WERI-Rb-1 (cell line): ENCODE results near the gene PCDHA11.
A peak's percentile ranks its signal among the peaks of the same experiment; 100 is the strongest.
"Not testable (repeated sequence)": the region's sequence is repeated elsewhere in the genome, so short reads cannot be mapped to it uniquely, and the experiment has no call there.

ENCODE experiments used
- DNase-seq: peaks from one replicate; pipeline ENCODE4 v3.0.0-alpha.2; 2020
- H3K27ac ChIP-seq: fragments of 250-450 bp; sonication (Bioruptor Pico); 2 replicates; pipeline ENCODE4 v1.5.1; 2020; ENCODE audit warnings: mild to moderate bottlenecking, moderate library complexity
- H3K27me3 ChIP-seq: fragments of 250-450 bp; sonication (Bioruptor Pico); 2 replicates; pipeline ENCODE4 v1.5.1; 2021; ENCODE audit warnings: mild to moderate bottlenecking, low read depth, moderate library complexity; ENCODE audit not compliant: insufficient read depth, severe bottlenecking
- H3K36me3 ChIP-seq: fragments of 250-450 bp; sonication (Bioruptor Pico); 2 replicates; pipeline ENCODE4 v1.5.1; 2020; ENCODE audit warnings: mild to moderate bottlenecking, moderate library complexity
- H3K4me3 ChIP-seq: 2 replicates; pipeline ENCODE4 v1.5.1; 2011; ENCODE audit warnings: low read depth, mild to moderate bottlenecking, control low read depth, low read length
- H3K9me3 ChIP-seq: fragments of 250-450 bp; sonication (Bioruptor Pico); 2 replicates; pipeline ENCODE4 v1.5.1; 2021; ENCODE audit warnings: mild to moderate bottlenecking, moderate library complexity; ENCODE audit not compliant: severe bottlenecking
- TF ChIP-seq, protein P1 (sequence below): IDR thresholded peaks from 2 replicates; pipeline ENCODE4 v1.5.1; 2011; ENCODE audit warnings: low read depth, mild to moderate bottlenecking, control low read depth, inconsistent platforms, low read length

PCDHA11 gene

GRCh38 chr5:140869555-140869886 is 764 bp downstream of the PCDHA11 start:
- TF ChIP-seq, protein P1, sequence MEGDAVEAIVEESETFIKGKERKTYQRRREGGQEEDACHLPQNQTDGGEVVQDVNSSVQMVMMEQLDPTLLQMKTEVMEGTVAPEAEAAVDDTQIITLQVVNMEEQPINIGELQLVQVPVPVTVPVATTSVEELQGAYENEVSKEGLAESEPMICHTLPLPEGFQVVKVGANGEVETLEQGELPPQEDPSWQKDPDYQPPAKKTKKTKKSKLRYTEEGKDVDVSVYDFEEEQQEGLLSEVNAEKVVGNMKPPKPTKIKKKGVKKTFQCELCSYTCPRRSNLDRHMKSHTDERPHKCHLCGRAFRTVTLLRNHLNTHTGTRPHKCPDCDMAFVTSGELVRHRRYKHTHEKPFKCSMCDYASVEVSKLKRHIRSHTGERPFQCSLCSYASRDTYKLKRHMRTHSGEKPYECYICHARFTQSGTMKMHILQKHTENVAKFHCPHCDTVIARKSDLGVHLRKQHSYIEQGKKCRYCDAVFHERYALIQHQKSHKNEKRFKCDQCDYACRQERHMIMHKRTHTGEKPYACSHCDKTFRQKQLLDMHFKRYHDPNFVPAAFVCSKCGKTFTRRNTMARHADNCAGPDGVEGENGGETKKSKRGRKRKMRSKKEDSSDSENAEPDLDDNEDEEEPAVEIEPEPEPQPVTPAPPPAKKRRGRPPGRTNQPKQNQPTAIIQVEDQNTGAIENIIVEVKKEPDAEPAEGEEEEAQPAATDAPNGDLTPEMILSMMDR, result no peak; the same call in 1 of the 2 replicates
- peaks cover 14% of the 10 kb centered on the region for H3K36me3 ChIP-seq
- H3K27me3 ChIP-seq, result no peaks in the 10 kb centered on the region
- peaks cover 3% of the 10 kb centered on the region for H3K9me3 ChIP-seq
- no peak for DNase-seq
- H3K4me3 ChIP-seq, result peak overlapping the region; percentile 50
- no peak overlapping the region; the same call in 1 of the 2 replicates for H3K27ac ChIP-seq

GRCh38 chr5:140870221-140871201 is 1.8 kb downstream of the PCDHA11 start:
- Histone ChIP-seq H3K9me3 (peaks cover 3% of the 10 kb centered on the region), H3K4me3 (no peak overlapping the region), H3K27me3 (no peaks in the 10 kb centered on the region), H3K27ac (no peak overlapping the region), H3K36me3 (peaks cover 14% of the 10 kb centered on the region)
- no peak for DNase-seq
- TF ChIP-seq, protein P1, result no peak

- Histone ChIP-seq H3K9me3 (no peaks in the 10 kb centered on the region), H3K27ac (peak within 1 kb of the TSS; percentile 57), H3K27me3 (no peaks in the 10 kb centered on the region), H3K36me3 (peaks cover 16% of the 10 kb centered on the region), H3K4me3 (peak within 1 kb of the TSS; percentile 60)
- TF ChIP-seq, protein P1, result peak; percentile 52; the same call in 1 of the 2 replicates
- DNase-seq, result peak; percentile 47
These were observed 6.6 kb downstream of the PCDHA11 start, which contains the start of gene PCDHA12 for GRCh38 chr5:140875085-140876065. Gene PCDHA12 (plus strand): TSS chr5:140875308. CDS start chr5:140875473, 165 bp downstream.

GRCh38 chr5:140876541-140877261 is 7.9 kb downstream of the PCDHA11 start:
- H3K27me3 ChIP-seq, H3K4me3 ChIP-seq, H3K27ac ChIP-seq, H3K36me3 ChIP-seq, DNase-seq, H3K9me3 ChIP-seq: not testable (repeated sequence)

DNA sequence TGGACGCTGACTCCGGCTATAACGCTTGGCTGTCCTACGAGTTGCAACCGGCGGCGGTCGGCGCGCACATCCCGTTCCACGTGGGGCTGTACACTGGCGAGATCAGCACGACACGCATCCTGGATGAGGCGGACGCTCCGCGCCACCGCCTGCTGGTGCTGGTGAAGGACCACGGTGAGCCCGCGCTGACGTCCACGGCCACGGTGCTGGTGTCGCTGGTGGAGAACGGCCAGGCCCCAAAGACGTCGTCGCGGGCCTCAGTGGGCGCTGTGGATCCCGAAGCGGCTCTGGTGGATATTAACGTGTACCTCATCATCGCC is 8.5 kb downstream of the PCDHA11 start:
- Histone ChIP-seq H3K4me3 (no peak overlapping the region), H3K27ac (no peak overlapping the region), H3K36me3 (peaks cover 10% of the 10 kb centered on the region), H3K9me3 (no peaks in the 10 kb centered on the region), H3K27me3 (no peaks in the 10 kb centered on the region)
- TF ChIP-seq, protein P1, result no peak
- no peak for DNase-seq
